OCI-LY3 (cell line): Measurements from ENCODE around the gene GNAO1.

Experiments
- CTCF ChIP-seq: fragments of 200-600, 300-600 bp; sonication (generic); IDR thresholded peaks from 2 replicates; pipeline ENCODE4 v1.5.1; 2014; ENCODE audit warnings: antibody characterized with exemption, low read length, low read depth
- EZH2phosphoT487 ChIP-seq: fragments of 200-600 bp; shearing (Covaris generic); IDR thresholded peaks from 2 replicates; pipeline ENCODE4 v1.6.1; 2018; ENCODE audit warnings: antibody characterized with exemption, mixed run types, low read depth

- no peak for TF ChIP-seq CTCF
- TF ChIP-seq EZH2phosphoT487, result no peak
These were observed 181.7 kb downstream of the GNAO1 start for GRCh38 chr16:56373003-56373402.
